Globus pallidus (tissue), 1 donor: ENCODE data around the gene AATK.

Experiments
- DNase-seq: peaks from one replicate; pipeline ENCODE4 v3.0.0-alpha.2; 2015; ENCODE audit warnings: low spot score

The AATK gene

GRCh38 chr17:81111066-81111465, 55.0 kb downstream of the AATK start:
- DNase-seq = no peak

GRCh38 chr17:81110488-81111040, 55.5 kb downstream of the AATK start:
- DNase-seq = no peak

GRCh38 chr17:81109957-81110356, 56.1 kb downstream of the AATK start:
- DNase-seq = no peak

- DNase-seq = no peak
Measured at GRCh38 chr17:81108220-81108619, 57.8 kb downstream of the AATK start.

- DNase-seq = no peak
Measured at GRCh38 chr17:81106716-81107115, 59.3 kb downstream of the AATK start.

- DNase-seq = no peak
Measured at GRCh38 chr17:81103379-81103778, 62.6 kb downstream of the AATK start.

- DNase-seq = no peak
Measured at GRCh38 chr17:81102869-81103268, 63.2 kb downstream of the AATK start.

- DNase-seq = no peak
Measured at GRCh38 chr17:81102352-81102751, 63.7 kb downstream of the AATK start.

- DNase-seq = peak; percentile 73
Measured at GRCh38 chr17:81101614-81102306, 64.3 kb downstream of the AATK start.

- DNase-seq = no peak
Measured at GRCh38 chr17:81100668-81101067, 65.4 kb downstream of the AATK start.

GRCh38 chr17:81099888-81100287, 66.1 kb downstream of the AATK start:
- no peak for DNase-seq

- DNase-seq = no peak
Measured at GRCh38 chr17:81097943-81098308, 68.1 kb downstream of the AATK start.

- DNase-seq = no peak
Measured at GRCh38 chr17:81097134-81097942, 68.7 kb downstream of the AATK start.

- no peak for DNase-seq
Measured at GRCh38 chr17:81096741-81097133, 69.3 kb downstream of the AATK start.

- no peak for DNase-seq
Measured at GRCh38 chr17:81095383-81095762, 70.6 kb downstream of the AATK start.

- DNase-seq = peak; percentile 62
Measured at GRCh38 chr17:81094509-81095382, 71.3 kb downstream of the AATK start.

- no peak for DNase-seq
Measured at GRCh38 chr17:81093619-81094508, 72.2 kb downstream of the AATK start.

- no peak for DNase-seq
Measured at GRCh38 chr17:81092518-81093095, 73.4 kb downstream of the AATK start.

- no peak for DNase-seq
Measured at GRCh38 chr17:81091774-81092517, 74.1 kb downstream of the AATK start.

- no peak for DNase-seq
Measured at GRCh38 chr17:81091154-81091553, 74.9 kb downstream of the AATK start.
